Progenitor cell of endocrine pancreas (in vitro differentiated cells): ENCODE measurements around the gene MSN. TPM values are rescaled to one million over a fixed set of nuclear protein-coding genes. Genes with fewer than 3 reads are reported as not detected.
A peak's percentile ranks its signal among the peaks of the same experiment; 100 is the strongest.

Experiments
- DNase-seq: peaks from one replicate; pipeline ENCODE4 v3.0.0; 2021; ENCODE audit warnings: low spot score; ENCODE audit not compliant: unreplicated experiment
- H3K27ac Mint-ChIP-seq: 2 replicates; pipeline ENCODE4 v1.8.0; 2021; ENCODE audit warnings: mild to moderate bottlenecking, moderate library complexity, mixed read lengths
- H3K27me3 Mint-ChIP-seq: 2 replicates; pipeline ENCODE4 v1.8.0; 2021; ENCODE audit warnings: mixed read lengths
- H3K36me3 Mint-ChIP-seq: 2 replicates; pipeline ENCODE4 v1.8.0; 2022; ENCODE audit warnings: mixed read lengths; ENCODE audit not compliant: insufficient read depth
- H3K4me1 Mint-ChIP-seq: 2 replicates; pipeline ENCODE4 v1.8.0; 2021; ENCODE audit warnings: low read depth, mixed read lengths
- H3K4me3 Mint-ChIP-seq: 2 replicates; pipeline ENCODE4 v1.8.0; 2021; ENCODE audit warnings: low read depth, mild to moderate bottlenecking, moderate library complexity, mixed read lengths
- H3K9me3 Mint-ChIP-seq: 2 replicates; pipeline ENCODE4 v1.8.0; 2021; ENCODE audit warnings: low read depth, mixed read lengths
- total RNA-seq: library from RNA; stranded (reverse); gene quantifications from 2 replicates; pipeline ENCODE4 v1.2.1, GENCODE V29; 2021
- TF ChIP-seq, protein P1 (sequence below): fragments of 200-600 bp; sonication (generic); IDR thresholded peaks from one replicate; pipeline ENCODE4 v1.5.0; 2021; ENCODE audit warnings: antibody characterized with exemption, mild to moderate bottlenecking; ENCODE audit not compliant: unreplicated experiment

Gene MSN
- total RNA-seq, 1 donor from 2014 or later: 28.8 TPM

DNA sequence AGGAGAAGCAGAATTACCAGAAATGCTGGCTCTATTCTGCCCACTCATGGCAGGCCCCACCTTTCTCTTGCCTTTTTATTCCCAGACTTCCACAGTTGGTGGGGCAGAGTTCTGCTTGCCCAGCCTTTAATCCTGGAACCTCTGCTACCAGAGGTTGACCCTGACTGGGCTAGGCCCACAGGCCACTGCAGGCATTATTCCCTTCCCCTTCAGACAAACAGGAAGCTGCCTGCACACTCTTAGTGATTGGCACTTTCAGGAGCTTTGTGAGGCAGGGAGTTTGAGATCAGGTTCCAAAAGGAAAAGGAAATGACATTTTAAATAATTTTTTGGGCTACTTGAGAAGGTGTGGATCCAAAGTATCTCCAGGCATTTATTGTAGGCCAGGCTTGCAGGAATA, 18.8 kb downstream of the MSN start:
- DNase-seq: no peak
- Mint-ChIP-seq H3K27ac (peak overlapping the region; percentile 83), H3K27me3 (no peaks in the 10 kb centered on the region), H3K4me1 (peaks cover 4% of the 10 kb centered on the region), H3K36me3 (no peaks in the 10 kb centered on the region), H3K4me3 (no peak overlapping the region), H3K9me3 (peaks cover 10% of the 10 kb centered on the region)
- TF ChIP-seq, protein P1, sequence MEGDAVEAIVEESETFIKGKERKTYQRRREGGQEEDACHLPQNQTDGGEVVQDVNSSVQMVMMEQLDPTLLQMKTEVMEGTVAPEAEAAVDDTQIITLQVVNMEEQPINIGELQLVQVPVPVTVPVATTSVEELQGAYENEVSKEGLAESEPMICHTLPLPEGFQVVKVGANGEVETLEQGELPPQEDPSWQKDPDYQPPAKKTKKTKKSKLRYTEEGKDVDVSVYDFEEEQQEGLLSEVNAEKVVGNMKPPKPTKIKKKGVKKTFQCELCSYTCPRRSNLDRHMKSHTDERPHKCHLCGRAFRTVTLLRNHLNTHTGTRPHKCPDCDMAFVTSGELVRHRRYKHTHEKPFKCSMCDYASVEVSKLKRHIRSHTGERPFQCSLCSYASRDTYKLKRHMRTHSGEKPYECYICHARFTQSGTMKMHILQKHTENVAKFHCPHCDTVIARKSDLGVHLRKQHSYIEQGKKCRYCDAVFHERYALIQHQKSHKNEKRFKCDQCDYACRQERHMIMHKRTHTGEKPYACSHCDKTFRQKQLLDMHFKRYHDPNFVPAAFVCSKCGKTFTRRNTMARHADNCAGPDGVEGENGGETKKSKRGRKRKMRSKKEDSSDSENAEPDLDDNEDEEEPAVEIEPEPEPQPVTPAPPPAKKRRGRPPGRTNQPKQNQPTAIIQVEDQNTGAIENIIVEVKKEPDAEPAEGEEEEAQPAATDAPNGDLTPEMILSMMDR: no peak

DNA sequence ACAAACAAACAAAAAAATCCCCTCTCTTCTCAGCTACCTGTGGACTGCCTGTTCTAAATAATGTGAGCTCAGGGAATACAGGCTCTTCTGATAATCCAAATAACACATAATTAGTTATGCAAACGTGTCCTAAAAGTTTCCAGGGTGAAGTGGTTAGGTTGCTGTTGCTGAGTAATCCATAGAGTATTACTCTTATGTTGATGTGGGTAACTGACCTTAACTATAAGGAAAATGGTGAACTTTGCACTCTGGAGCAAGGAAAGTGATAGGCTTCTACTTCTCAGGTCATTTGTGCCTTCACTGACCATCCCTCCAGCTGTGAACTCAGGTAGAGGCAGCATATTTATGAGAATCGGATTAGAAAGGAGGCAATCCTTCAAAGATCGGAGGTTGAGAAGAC, 19.9 kb downstream of the MSN start:
- no peak overlapping the region for H3K4me3 Mint-ChIP-seq
- no peaks in the 10 kb centered on the region for H3K36me3 Mint-ChIP-seq
- DNase-seq: no peak
- H3K9me3 Mint-ChIP-seq: peaks cover 14% of the 10 kb centered on the region
- TF ChIP-seq, protein P1: no peak
- H3K27ac Mint-ChIP-seq: no peak overlapping the region
- peaks cover 4% of the 10 kb centered on the region for H3K4me1 Mint-ChIP-seq
- no peaks in the 10 kb centered on the region for H3K27me3 Mint-ChIP-seq

DNA sequence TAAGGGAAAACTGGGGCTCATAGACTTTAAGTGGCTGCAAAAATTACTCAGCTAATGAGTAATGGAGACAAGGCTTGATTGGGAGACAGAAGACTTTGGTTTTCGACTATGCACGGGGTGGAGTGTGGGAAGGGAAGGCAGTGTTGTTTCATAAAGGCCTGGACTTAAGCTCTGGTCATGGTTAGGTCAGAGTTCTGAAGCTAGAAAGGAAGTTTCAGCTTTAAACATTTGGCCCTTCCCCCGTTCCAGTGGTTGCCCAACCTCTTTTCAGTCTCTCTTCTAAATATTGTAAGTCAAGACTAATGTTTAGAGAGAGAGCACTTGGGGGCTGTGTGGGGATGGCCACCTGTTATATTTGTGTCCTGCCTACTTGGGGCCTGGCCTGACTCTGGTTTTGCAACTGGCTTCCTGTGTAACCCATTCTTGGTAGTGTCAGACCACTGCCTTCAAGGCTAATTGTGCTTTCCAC, 21.0 kb downstream of the MSN start:
- H3K27me3 Mint-ChIP-seq: no peaks in the 10 kb centered on the region
- peaks cover 4% of the 10 kb centered on the region for H3K4me1 Mint-ChIP-seq
- no peaks in the 10 kb centered on the region for H3K36me3 Mint-ChIP-seq
- no peak for DNase-seq
- no peak overlapping the region for H3K4me3 Mint-ChIP-seq
- peaks cover 18% of the 10 kb centered on the region for H3K9me3 Mint-ChIP-seq
- TF ChIP-seq, protein P1: no peak
- H3K27ac Mint-ChIP-seq: no peak overlapping the region

DNA sequence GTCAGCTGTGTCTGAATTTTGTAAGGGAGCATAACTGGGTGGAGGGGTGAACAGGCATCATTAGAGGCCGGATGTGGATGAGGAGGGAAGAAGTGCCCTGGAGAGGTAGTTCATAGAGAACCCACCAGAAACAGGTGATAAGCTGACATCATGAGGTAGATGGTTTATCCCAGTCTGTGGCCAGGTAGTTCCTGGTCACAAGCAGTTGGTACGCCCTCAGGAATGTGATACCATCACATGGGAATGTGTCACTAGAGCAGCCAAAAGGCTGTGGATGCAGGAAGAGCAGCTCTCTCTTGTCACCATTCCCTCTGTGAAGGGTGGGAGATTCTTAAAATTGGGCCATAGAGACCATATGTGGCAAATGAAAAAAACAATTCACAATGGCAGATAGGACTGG, 21.9 kb downstream of the MSN start:
- H3K9me3 Mint-ChIP-seq: peaks cover 18% of the 10 kb centered on the region
- no peaks in the 10 kb centered on the region for H3K27me3 Mint-ChIP-seq
- TF ChIP-seq, protein P1: no peak
- no peak for DNase-seq
- H3K4me1 Mint-ChIP-seq: peaks cover 4% of the 10 kb centered on the region
- no peak overlapping the region for H3K4me3 Mint-ChIP-seq
- no peak overlapping the region for H3K27ac Mint-ChIP-seq
- H3K36me3 Mint-ChIP-seq: no peaks in the 10 kb centered on the region

DNA sequence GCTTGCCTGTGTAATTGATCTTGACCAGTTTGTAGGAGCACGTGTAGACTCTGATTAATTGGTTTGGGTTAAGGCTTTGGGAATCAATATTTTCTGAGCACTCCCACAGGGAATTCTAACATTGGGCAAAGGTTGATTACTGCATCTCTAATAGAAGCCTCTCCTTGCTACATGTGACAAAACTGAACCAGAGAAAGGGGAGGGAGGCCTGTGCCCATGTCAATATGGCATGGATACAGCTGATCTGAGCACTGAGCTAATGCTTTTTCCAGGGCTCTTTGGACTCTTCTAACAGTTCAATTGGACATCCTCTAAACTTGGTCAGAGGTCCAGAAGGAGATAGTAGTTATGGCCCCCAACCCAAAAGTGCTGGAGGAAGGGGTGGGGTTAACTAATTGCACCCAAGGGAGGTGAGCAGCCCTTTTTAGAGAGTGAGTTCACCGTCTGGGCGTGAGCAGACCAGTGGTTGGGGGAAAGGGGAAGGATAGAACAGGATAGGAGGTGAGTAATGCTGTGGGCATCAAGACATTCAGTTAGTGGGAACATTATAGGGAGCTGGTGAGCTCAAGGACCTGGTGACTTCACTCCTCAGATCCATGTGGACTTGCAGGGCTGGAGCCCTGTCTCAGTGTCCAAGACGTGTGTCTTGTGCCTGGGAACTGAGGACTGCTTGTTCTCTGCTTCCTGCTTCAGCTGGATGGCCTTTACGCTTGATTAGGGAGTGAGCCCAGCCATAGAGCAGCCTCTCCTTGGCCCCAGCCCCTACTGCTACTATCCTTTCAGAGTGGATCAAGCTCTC, 22.8 kb downstream of the MSN start:
- H3K4me3 Mint-ChIP-seq: no peak overlapping the region
- TF ChIP-seq, protein P1: no peak

More for the DNA sequence above, 22.8 kb downstream of the MSN start:
- DNase-seq: no peak
- H3K27ac Mint-ChIP-seq: no peak overlapping the region
- no peaks in the 10 kb centered on the region for H3K36me3 Mint-ChIP-seq
- no peaks in the 10 kb centered on the region for H3K27me3 Mint-ChIP-seq
- peaks cover 22% of the 10 kb centered on the region for H3K9me3 Mint-ChIP-seq
- peaks cover 4% of the 10 kb centered on the region for H3K4me1 Mint-ChIP-seq
